ENCODE measurements around the gene STPG4.
"Not testable (repeated sequence)": the region's sequence is repeated elsewhere in the genome, so short reads cannot be mapped to it uniquely, and the experiment has no call there.

The STPG4 gene

DNA sequence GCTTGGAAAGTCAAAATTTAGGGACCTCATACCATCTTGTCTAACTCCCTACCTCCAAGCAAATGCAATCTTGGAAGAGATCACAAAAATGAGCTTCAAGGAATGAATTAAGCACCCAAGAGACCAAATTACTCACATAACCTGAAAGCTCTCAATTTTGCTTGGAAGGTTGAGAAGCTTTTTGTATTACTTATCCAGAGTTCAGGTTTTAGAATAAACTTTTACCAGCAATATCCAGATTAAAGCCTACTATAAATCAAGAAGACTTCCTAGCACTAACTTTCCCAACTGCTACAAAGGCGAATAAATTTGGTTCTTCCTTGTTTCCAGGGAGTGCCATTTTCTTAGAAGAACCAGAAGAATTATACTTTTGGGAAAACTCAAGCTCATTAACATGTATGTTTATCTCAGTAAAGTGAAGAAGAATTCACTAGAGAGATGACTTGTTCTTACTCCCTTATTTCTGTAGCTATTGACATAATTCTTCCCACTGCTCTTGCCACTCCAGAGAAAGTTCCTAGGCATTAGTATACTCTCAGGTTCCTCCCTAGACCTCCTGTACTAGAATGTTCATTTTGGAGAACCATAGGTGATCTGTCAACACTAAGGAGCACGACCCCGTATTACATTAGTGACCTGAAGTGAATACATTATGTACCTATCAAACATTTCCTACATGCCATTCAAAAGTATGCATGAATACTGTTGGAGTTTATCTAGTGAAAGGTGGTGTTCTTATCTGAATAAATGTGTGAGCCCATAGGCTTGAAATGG, 18.0 kb upstream of the STPG4 start:
- no peak for DNase-seq (ENCODE audit: low spot score)

DNA sequence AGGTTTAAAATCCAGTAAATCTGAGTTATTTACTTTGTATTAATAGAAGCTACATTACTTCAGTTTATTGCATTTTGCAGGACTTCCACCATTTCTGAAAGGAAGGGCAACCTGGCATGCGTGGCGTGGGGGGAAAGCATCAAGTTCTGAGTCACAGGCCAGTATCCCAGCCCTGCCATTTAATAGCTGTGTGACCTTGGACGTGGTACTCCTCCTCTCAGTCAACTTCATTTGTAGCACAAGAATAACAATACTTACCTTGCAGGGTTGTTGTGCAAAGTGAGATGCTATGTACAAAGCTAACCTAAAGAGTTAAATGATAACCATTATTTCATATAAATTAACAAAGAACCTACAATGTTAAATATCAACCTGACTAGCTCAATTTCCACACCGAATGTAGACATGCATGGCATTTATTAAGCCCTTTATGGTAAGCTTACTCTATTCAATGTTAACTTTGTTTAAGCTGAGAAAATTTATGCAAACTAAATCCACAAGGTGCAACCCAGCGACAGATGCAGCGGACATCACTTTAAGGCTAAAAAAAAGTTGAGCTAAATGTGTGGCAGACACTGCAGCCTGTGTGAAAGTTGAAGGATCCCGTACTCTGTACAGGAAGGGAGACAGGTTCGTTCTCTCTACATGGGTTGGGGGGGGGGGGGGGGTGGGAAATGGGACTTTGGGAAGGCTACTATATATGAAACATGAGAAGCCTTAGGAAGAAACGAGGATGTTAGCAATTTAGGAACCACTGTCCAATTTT, 17.2 kb upstream of the STPG4 start:
- DNase-seq (ENCODE audit: low spot score), result no peak

GRCh38 chr2:47169784-47170183, 14.7 kb upstream of the STPG4 start:
- DNase-seq (ENCODE audit: low spot score), result no peak

- not testable (repeated sequence) for DNase-seq (ENCODE audit: low spot score)
These were observed 13.8 kb upstream of the STPG4 start for GRCh38 chr2:47168895-47169294.

GRCh38 chr2:47167149-47167548, 12.0 kb upstream of the STPG4 start:
- no peak for DNase-seq (ENCODE audit: low spot score)

GRCh38 chr2:47165001-47165555, 10.0 kb upstream of the STPG4 start:
- DNase-seq (ENCODE audit: low spot score), result no peak

- no peak for DNase-seq (ENCODE audit: low spot score)
These were observed 7.7 kb upstream of the STPG4 start for GRCh38 chr2:47162780-47163179.

- DNase-seq (ENCODE audit: low spot score), result no peak
These were observed 6.4 kb upstream of the STPG4 start for GRCh38 chr2:47161475-47161874.

DNA sequence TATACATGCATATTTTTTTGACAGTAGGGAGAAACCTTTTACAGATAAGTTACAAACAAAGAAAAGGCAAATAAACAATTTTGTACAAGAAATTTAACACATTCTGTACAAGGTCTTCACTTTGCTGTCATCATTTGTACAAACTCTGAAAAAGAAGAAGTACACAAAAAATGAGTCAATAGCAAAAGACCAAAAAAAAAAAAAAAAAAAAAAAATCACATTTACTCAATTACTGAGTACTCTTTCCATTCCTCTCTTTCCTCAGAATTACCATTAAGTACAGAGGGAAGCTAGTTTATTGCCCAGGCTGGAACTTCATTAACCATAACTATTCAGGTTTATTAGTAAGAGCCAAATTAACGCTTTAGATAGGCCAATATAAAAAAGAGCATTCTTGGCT, 5.6 kb upstream of the STPG4 start:
- DNase-seq (ENCODE audit: low spot score), result no peak

- DNase-seq (ENCODE audit: low spot score), result no peak
These were observed 5.1 kb upstream of the STPG4 start for GRCh38 chr2:47160211-47160610.

GRCh38 chr2:47159627-47160026, 4.5 kb upstream of the STPG4 start:
- DNase-seq (ENCODE audit: low spot score), result no peak

DNA sequence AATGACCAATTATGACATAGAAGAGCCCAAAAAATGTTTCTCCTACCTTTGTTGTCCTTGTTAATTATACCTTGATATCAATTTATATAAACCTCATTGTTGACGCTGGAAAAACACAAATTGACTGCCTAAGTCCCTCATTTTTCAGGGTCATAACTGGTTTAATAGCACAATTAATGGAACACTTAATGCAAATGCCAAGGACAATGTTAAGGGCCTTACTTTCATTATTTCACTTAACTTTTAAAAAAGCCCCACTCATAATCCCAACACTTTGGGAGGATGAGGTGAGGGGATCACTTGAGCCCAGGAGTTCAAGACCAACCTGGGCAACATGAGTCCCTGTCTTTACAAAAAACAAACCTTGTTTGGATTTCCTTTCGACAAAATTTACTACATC, 3.5 kb upstream of the STPG4 start:
- no peak for DNase-seq (ENCODE audit: low spot score)

DNA sequence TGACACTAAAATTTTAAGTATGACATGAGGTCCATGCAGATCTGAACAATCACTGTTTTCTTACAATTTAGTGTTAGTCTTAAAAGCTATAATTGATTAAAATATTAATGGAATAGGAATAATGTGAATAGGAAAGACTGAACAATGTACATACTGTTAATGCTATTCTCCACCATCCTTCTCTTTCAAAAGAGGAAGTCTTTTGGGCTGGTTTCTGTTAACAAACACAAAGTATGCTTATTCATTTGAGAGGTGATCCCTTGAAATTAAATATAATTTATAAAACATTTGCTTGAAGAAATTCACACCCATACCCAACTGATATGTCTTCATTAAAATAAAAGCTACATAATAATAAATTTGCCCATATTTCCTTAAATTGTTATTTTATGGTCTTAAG, 2.3 kb downstream of the STPG4 start:
- no peak for DNase-seq (ENCODE audit: low spot score)

GRCh38 chr2:47150175-47150574, 4.9 kb downstream of the STPG4 start:
- DNase-seq (ENCODE audit: low spot score), result no peak

DNA sequence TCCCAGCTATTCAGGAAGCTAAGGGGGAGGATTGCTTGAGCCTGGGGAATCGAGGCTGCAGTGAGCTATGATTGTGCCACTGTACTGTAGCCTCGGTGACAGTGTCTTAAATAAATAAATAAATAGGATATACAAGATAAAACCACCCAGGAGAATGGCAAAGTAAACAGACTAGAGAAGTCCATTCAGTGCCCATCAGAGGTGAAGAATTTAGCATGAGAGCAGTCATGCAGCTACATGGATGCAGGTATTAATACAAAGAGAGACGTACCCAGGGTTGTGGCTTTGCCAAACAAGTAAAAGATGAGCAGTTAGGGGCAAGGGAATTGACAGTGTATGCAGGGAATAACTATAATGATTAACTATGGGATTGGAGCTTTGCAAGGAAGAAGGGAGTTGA, 8.1 kb downstream of the STPG4 start:
- DNase-seq (ENCODE audit: low spot score), result no peak

GRCh38 chr2:47145466-47145865, 9.6 kb downstream of the STPG4 start:
- no peak for DNase-seq (ENCODE audit: low spot score)

DNA sequence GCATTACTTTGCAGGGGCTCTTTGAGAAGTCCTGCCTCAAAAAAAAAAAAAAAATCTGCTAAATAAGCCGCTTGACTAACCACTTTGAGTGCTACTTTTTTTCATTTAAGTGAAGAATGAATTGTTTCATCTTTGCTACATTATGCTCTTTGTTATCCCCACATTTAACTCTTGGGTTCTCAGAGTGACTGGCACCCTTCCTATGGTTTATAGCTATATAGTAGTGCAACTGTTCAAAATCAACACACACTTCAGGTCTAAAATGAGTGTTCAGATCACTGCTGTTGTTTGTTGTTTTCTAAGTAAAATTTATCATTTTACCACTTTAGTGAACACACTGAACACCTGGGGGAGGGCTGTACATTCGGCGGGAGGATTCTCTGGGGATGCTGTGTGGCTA, 13.6 kb downstream of the STPG4 start:
- no peak for DNase-seq (ENCODE audit: low spot score)

DNA sequence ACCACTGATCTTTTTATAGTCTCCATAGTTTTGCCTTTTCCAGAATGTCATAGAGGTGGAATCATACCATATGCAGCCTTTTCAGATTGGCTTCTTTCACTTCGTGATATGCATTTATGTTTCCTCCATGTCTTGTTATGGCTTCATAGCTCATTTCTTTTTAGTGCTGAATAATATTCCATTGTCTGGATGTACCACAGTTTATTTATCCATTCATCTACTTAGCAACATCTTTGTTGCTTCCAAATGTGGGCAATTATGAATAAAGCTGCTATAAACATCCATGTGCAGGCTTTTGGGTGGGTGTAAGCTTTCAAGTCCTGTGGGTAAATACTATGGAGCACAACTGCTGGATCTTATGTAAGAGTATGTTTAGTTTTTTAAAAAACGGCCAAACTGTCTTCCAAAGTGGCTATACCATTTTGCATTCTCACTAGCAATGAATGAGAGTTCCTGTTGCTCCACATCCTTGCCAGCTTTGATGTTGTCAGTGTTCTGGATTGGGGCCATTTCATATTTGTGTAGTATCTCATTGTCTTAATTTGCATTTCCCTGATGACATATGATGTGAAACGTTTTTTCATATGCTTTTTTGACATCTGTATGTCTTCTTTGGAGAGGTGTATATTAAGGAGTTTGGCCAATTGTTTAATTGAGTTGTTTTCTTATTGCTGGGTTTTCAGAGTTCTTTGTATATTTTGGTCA, 20.6 kb downstream of the STPG4 start:
- DNase-seq (ENCODE audit: low spot score), result no peak

DNA sequence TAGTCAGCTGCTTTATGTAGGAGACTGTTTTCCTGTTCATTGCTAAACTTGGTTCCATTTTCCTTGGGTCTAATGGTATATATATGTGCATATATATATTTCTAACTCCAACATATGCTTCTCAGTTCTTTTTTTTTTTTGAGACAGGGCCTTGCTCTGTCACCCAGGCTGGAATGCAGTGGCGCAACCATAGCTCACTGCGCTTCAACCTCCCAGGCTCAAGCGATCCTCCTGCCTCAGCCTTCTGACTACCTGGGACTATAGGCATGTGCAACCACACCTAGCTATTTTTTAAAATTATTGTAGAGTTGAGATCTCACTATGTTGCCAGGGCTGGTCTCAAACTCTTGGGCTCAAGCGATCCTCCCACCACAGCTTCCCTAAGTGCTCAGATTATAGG, 22.1 kb downstream of the STPG4 start:
- no peak for DNase-seq (ENCODE audit: low spot score)

- no peak for DNase-seq (ENCODE audit: low spot score)
These were observed 25.9 kb downstream of the STPG4 start for GRCh38 chr2:47129191-47129706.

DNA sequence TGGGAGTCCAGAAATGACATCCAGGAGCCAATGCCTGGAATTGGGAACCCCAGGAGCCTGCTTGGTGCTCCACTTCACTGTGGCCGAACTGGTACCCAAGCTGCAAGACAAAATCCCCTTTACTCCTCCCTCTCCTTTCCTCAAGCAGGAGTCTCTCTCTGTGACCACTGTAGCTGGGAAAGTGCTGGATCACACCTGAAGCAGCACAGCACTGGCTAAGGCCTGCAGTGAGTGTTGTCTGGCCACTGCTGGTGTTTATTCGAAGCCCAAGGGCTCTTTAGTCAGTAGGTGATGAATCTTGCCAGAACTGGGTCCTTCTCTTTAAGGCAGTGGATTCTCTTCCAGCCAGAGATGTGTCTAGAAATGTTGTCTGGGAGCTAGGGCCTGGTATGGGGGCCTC, 26.4 kb downstream of the STPG4 start:
- DNase-seq (ENCODE audit: low spot score), result no peak

- DNase-seq (ENCODE audit: low spot score), result no peak
These were observed 27.1 kb downstream of the STPG4 start for GRCh38 chr2:47127862-47128543.

All from HuH-7.5 (cell line).